ENCODE data around the gene CRIM1. TPM values are rescaled to one million over a fixed set of nuclear protein-coding genes. Genes with fewer than 3 reads are reported as not detected.

CRIM1 gene
- polyA plus RNA-seq, 4 donors: 85.0 to 97.7 (median 90.4) TPM

- no peak for DNase-seq (ENCODE audit: low read depth in 4 of 4, low spot score in 2 of 4)
These were observed 61.0 kb downstream of the CRIM1 start for GRCh38 chr2:36416370-36417165.

- no peak for DNase-seq (ENCODE audit: low read depth in 4 of 4, low spot score in 2 of 4)
These were observed 65.1 kb downstream of the CRIM1 start for GRCh38 chr2:36420569-36421181.

DNA sequence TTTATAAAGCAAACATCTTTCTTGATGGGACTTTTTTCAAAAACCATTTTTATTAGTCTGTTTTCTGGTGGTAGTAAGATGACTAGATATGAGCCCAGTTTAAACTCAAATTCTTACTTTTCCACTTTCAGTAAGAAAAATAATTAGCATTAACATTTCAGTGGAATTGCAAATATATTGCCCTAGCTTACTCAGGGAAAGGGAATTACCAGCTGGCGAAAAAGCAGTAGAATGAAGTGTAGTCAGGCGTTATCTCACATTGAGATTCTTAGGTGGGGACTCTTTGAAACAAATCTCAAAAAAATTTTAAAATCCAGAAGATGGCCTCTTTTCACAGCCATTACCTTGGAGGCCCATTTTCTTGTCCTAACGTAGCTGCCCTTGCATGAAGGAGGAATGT lies 65.8 kb downstream of the CRIM1 start:
- DNase-seq (ENCODE audit: low read depth in 4 of 4, low spot score in 2 of 4): no peak

GRCh38 chr2:36423172-36423571 lies 67.6 kb downstream of the CRIM1 start:
- no peak for DNase-seq (ENCODE audit: low read depth in 4 of 4, low spot score in 2 of 4)

DNA sequence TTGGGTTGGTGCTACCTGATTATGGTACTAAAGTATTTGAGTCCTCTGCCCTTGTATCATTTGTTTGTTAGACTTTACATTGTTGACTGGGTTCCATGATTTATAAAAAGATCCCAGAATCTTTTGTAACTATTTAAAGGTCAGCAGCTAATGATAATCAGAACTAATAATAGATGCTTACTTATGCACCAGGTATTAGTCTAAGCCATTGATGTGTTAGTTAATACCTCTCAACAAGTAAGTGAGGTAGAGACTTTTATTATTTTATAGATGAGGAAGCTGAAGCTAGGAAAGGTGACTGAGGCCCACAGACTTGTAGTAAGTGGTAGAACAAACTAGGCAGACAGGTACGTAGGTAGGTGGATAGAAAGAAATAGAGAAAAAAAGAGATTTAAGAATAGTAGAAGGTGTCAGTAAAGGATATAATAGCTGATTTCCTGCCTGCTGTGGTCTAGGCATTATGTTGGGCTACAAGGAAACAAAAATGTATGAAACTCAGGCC lies 68.1 kb downstream of the CRIM1 start:
- DNase-seq (ENCODE audit: low read depth in 4 of 4, low spot score in 2 of 4): no peak

GRCh38 chr2:36425608-36426355 lies 70.2 kb downstream of the CRIM1 start:
- DNase-seq (ENCODE audit: low read depth in 4 of 4, low spot score in 2 of 4): no peak

GRCh38 chr2:36427790-36428243 lies 72.2 kb downstream of the CRIM1 start:
- DNase-seq (ENCODE audit: low read depth in 4 of 4, low spot score in 2 of 4): no peak

GRCh38 chr2:36430549-36430948 lies 75.0 kb downstream of the CRIM1 start:
- no peak for DNase-seq (ENCODE audit: low read depth in 4 of 4, low spot score in 2 of 4)

DNA sequence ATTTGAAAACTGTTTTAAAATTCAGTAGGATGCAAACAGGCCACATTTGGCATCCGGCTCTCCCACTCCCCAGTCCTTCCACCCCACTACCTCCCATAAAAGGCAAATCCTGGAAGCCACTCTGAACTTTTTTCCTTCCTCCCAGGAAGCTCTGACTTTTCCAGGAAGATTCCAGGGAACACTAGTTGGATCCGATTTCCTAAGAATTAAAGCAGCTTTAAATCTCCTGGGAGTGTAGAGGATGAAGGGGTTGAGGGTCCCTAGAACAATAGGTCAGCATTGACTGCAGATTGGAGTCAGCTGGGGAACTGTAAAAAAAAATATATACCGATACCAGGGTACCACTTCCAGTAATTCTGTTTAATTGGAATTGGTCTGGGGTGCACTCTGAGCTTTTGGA lies 76.9 kb downstream of the CRIM1 start:
- no peak for DNase-seq (ENCODE audit: low read depth in 4 of 4, low spot score in 2 of 4)

GRCh38 chr2:36433311-36434217 lies 78.0 kb downstream of the CRIM1 start:
- DNase-seq (ENCODE audit: low read depth in 4 of 4, low spot score in 2 of 4): no peak

- DNase-seq (ENCODE audit: low read depth in 4 of 4, low spot score in 2 of 4): no peak
These were observed 82.9 kb downstream of the CRIM1 start for GRCh38 chr2:36438449-36438977.

GRCh38 chr2:36439084-36439483 lies 83.5 kb downstream of the CRIM1 start:
- no peak for DNase-seq (ENCODE audit: low read depth in 4 of 4, low spot score in 2 of 4)

DNA sequence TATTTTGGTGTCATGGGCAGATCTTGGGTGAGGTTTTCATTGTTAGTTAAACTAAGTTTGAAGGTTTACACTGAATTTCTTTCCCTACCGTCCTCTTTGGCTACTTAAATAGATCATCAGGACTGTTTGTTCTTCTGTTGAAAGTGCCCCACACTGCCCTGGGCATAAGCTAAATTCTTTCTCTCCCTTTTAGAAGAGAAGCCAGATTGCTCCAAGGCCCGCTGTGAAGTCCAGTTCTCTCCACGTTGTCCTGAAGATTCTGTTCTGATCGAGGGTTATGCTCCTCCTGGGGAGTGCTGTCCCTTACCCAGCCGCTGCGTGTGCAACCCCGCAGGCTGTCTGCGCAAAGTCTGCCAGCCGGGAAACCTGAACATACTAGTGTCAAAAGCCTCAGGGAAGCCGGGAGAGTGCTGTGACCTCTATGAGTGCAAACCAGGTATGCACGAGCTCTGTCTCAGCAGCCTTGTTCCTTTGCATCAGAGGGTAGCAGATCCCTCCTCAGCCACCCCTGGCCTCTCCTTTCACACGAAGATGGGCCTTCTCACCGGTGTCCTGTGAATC lies 85.6 kb downstream of the CRIM1 start:
- no peak for DNase-seq (ENCODE audit: low read depth in 4 of 4, low spot score in 2 of 4)

DNA sequence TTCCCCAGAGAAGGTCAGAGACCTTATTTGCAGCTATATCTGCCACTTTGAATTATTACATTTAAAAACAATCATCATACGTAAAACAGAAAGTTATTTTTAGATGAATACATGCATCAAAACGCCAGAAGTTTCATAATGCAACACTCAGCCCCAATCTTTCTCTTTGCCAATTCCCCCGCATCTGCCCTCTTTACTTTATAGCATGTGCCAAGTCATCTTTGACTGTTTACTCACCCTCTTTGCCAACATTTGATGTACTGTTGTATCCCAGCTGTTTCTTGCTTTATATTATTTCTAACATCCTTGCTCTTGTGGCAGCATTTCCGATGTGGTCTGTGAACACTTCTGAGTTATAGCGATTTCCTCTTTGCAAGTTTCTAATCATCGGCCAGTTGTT lies 86.2 kb downstream of the CRIM1 start:
- no peak for DNase-seq (ENCODE audit: low read depth in 4 of 4, low spot score in 2 of 4)

DNA sequence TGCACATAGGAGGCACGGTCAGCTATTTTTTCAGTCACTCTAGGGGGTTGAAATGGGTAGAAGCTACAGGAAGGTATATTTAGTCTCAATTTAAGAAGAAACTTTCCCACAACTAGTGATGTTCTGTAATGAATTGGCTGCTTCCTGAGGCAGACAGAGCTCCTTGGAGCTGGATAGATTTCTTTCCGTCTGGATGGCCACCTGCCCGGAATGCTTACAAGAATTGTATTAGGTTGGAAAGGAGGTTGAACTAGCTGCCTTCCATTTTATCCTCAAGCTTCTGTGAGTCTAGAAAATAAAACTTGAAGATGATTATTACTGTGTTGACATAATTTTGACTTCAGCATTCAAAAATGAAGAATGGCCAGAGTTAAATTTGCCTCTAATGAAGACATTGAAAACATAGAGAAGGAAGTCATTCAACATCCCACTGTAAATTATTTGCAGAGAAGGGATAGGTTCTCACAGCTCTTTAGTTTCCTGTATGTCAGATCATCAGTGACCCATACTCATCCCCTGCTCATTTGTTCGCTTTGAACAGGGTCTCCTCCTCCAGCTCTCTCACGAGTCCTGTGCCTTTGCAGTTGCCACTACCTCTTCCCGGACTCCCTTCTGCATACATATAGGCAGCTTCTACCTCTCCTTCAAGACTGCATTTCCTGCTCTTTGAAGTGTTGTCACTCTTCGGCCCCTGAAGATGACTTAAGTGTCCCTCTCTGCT lies 88.8 kb downstream of the CRIM1 start:
- no peak for DNase-seq (ENCODE audit: low read depth in 4 of 4, low spot score in 2 of 4)

- no peak for DNase-seq (ENCODE audit: low read depth in 4 of 4, low spot score in 2 of 4)
These were observed 89.7 kb downstream of the CRIM1 start for GRCh38 chr2:36445185-36445866.

DNA sequence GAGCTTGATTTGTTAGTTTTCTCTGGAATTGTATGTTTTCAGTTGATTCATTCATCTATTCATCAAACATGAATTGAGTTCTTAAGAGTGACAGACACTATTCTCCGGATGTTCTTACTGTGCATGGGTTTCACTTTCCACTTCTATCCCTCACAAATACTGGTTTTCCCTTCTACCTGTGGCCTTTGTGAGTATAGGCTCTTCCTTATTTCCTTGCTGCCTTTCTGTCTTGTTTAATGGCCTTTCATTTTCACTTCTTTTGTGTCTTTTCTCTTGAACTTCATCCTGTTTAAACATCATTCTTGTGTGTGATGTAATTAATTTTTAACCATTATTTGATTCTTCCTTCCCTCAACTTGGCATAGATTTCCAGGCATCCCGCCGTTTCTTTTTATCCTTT lies 90.7 kb downstream of the CRIM1 start:
- no peak for DNase-seq (ENCODE audit: low read depth in 4 of 4, low spot score in 2 of 4)

GRCh38 chr2:36449213-36449612 lies 93.6 kb downstream of the CRIM1 start:
- no peak for DNase-seq (ENCODE audit: low read depth in 4 of 4, low spot score in 2 of 4)

All from left renal cortex interstitium (tissue), 4 donors.